IMR-90 (cell line): ENCODE measurements around the gene CDH3. TPM values are rescaled to one million over a fixed set of nuclear protein-coding genes. Genes with fewer than 3 reads are reported as not detected.

Experiments
- ATAC-seq: fragments of 200-7000 bp; cut with Tn5 transposase; 2 replicates; pipeline ENCODE4 v1.9.1; 2020; ENCODE audit warnings: low read depth, mild to moderate bottlenecking, moderate library complexity
- BruUV-seq: library from RNA; stranded (reverse); fragments of 400-500 nt; replicated peaks from 2 replicates; lab custom pipeline; 2021; lab: Mats Ljungman, UMichigan
- CTCF ChIA-PET: fragments of 300-600 bp; formaldehyde crosslinking; extraction: SDS; loops from one replicate; lab custom pipeline; 2021; ENCODE audit warnings: antibody characterized with exemption; lab: Yijun Ruan, JAX
- POLR2A ChIA-PET: fragments of 300-600 bp; sonication (Branson Sonifier 250); formaldehyde crosslinking; loops from one replicate; lab custom pipeline; 2022; ENCODE audit warnings: antibody characterized with exemption; ENCODE audit not compliant: unreplicated experiment; lab: Charles Lee
- DNase-seq: peaks from one replicate; pipeline ENCODE4 v3.0.0; 2013
- H2AFZ ChIP-seq: replicated peaks from 2 replicates; pipeline ENCODE3; 2013; ENCODE audit warnings: low read length, mild to moderate bottlenecking; ENCODE audit not compliant: poor library complexity
- H2AK5ac ChIP-seq: 2 replicates; pipeline ENCODE4 v1.6.1; 2013; ENCODE audit warnings: low read depth, low read length, inconsistent platforms
- H2AK9ac ChIP-seq: replicated peaks from 2 replicates; pipeline ENCODE3; 2013; ENCODE audit warnings: mild to moderate bottlenecking, low read depth, low read length, moderate library complexity; ENCODE audit not compliant: poor library complexity
- H2BK120ac ChIP-seq: 2 replicates; pipeline ENCODE4 v1.6.1; 2013; ENCODE audit warnings: low read depth, low read length, inconsistent platforms
- H2BK15ac ChIP-seq: 3 replicates; pipeline ENCODE4 v1.6.1; 2013; ENCODE audit warnings: low read depth, low read length, inconsistent platforms
- H2BK20ac ChIP-seq: 2 replicates; pipeline ENCODE4 v1.6.1; 2013; ENCODE audit warnings: low read depth, mild to moderate bottlenecking, inconsistent platforms, low read length, moderate library complexity
- H2BK5ac ChIP-seq: 2 replicates; pipeline ENCODE4 v1.6.1; 2013; ENCODE audit warnings: mild to moderate bottlenecking, low read depth, low read length, inconsistent platforms; ENCODE audit not compliant: poor library complexity, severe bottlenecking
- H3K14ac ChIP-seq: replicated peaks from 2 replicates; pipeline ENCODE4 v1.6.1; 2013; ENCODE audit warnings: low read depth, low read length, inconsistent platforms
- H3K18ac ChIP-seq: 2 replicates; pipeline ENCODE4 v1.6.1; 2013; ENCODE audit warnings: low read depth, low read length, control low read depth
- H3K23ac ChIP-seq: 2 replicates; pipeline ENCODE4 v1.6.1; 2013; ENCODE audit warnings: low read depth, low read length, inconsistent platforms
- H3K27ac ChIP-seq: 2 replicates; pipeline ENCODE4 v1.5.1; 2013; ENCODE audit warnings: mild to moderate bottlenecking, control low read depth, low read length; ENCODE audit not compliant: insufficient read depth
- H3K27me3 ChIP-seq: 2 replicates; pipeline ENCODE4 v1.6.1; 2013; ENCODE audit warnings: low read length; ENCODE audit not compliant: control insufficient read depth, insufficient read depth
- H3K36me3 ChIP-seq: 2 replicates; pipeline ENCODE4 v1.6.1; 2013; ENCODE audit warnings: low read length, mixed read lengths; ENCODE audit not compliant: control insufficient read depth, insufficient read depth
- H3K4ac ChIP-seq: 2 replicates; pipeline ENCODE4 v1.6.1; 2013; ENCODE audit warnings: low read depth, low read length, inconsistent platforms
- H3K4me1 ChIP-seq: 2 replicates; pipeline ENCODE4 v1.6.1; 2013; ENCODE audit warnings: low read length, mixed read lengths; ENCODE audit not compliant: control insufficient read depth, insufficient read depth
- H3K4me2 ChIP-seq: 2 replicates; pipeline ENCODE4 v1.6.1; 2013; ENCODE audit warnings: low read depth, mild to moderate bottlenecking, control low read depth, low read length, moderate library complexity
- H3K4me3 ChIP-seq: 2 replicates; pipeline ENCODE4 v1.5.1; 2013; ENCODE audit warnings: low read depth, mild to moderate bottlenecking, control low read depth, low read length, moderate library complexity; ENCODE audit not compliant: insufficient read depth
- H3K56ac ChIP-seq: 2 replicates; pipeline ENCODE4 v1.6.1; 2013; ENCODE audit warnings: low read length, inconsistent platforms; ENCODE audit not compliant: insufficient read depth; ENCODE audit errors: extremely low read depth
- H3K79me1 ChIP-seq, 2 experiments: 2 replicates each; pipeline ENCODE4 v1.6.1; 2013; ENCODE audit warnings: low read length in 2 of 2, inconsistent platforms in 1 of 2, low read depth in 1 of 2
- H3K9ac ChIP-seq: 2 replicates; pipeline ENCODE4 v1.6.1; 2013; ENCODE audit warnings: low read depth, low read length, control low read depth
- H3K9me1 ChIP-seq: 2 replicates; pipeline ENCODE4 v1.6.1; 2013; ENCODE audit warnings: low read length, inconsistent platforms; ENCODE audit not compliant: insufficient read depth
- H3K9me3 ChIP-seq: 2 replicates; pipeline ENCODE4 v1.6.1; 2013; ENCODE audit warnings: low read length; ENCODE audit not compliant: control insufficient read depth, insufficient read depth
- H4K20me1 ChIP-seq: 2 replicates; pipeline ENCODE4 v1.6.1; 2013; ENCODE audit warnings: low read length, inconsistent platforms; ENCODE audit not compliant: insufficient read depth
- H4K5ac ChIP-seq: 2 replicates; pipeline ENCODE4 v1.6.1; 2013; ENCODE audit warnings: mild to moderate bottlenecking, low read depth, low read length, control low read depth
- H4K8ac ChIP-seq, 2 experiments: 2 replicates each; pipeline ENCODE4 v1.6.1; 2013; ENCODE audit warnings: low read depth in 2 of 2, low read length in 2 of 2, control low read depth in 1 of 2, inconsistent platforms in 1 of 2
- H4K91ac ChIP-seq: 2 replicates; pipeline ENCODE4 v1.6.1; 2013; ENCODE audit warnings: low read depth, low read length, inconsistent platforms; ENCODE audit not compliant: insufficient read depth
- BHLHE40 ChIP-seq: fragments of 150-350 bp; IDR thresholded peaks from 2 replicates; pipeline ENCODE4 v1.6.1; 2016; ENCODE audit warnings: mild to moderate bottlenecking, low read depth, low read length
- CEBPB ChIP-seq: IDR thresholded peaks from 2 replicates; pipeline ENCODE4 v1.6.1; 2012; ENCODE audit warnings: low read depth, low read length, improper control_type of control experiment
- CHD1 ChIP-seq: IDR thresholded peaks from 2 replicates; pipeline ENCODE4 v1.6.1; 2012; ENCODE audit warnings: low read depth, low read length, improper control_type of control experiment
- CTCF ChIP-seq: conservative IDR thresholded peaks from 2 replicates; pipeline ENCODE4 v1.5.1; 2012; ENCODE audit warnings: mild to moderate bottlenecking, low read depth, low read length, improper control_type of control experiment
- ELK1 ChIP-seq: fragments of 150-350 bp; IDR thresholded peaks from 2 replicates; pipeline ENCODE4 v1.6.1; 2016; ENCODE audit warnings: low read depth, mild to moderate bottlenecking, low read length, moderate library complexity, borderline replicate concordance
- FOS ChIP-seq: fragments of 150-350 bp; IDR thresholded peaks from 2 replicates; pipeline ENCODE4 v1.6.1; 2016; ENCODE audit warnings: low read depth, low read length
- MAFK ChIP-seq: IDR thresholded peaks from 2 replicates; pipeline ENCODE4 v1.6.1; 2012; ENCODE audit warnings: low read depth, low read length, improper control_type of control experiment
- MAZ ChIP-seq: IDR thresholded peaks from 2 replicates; pipeline ENCODE4 v1.6.1; 2012; ENCODE audit warnings: low read depth, mild to moderate bottlenecking, low read length, improper control_type of control experiment, moderate library complexity, borderline replicate concordance
- MXI1 ChIP-seq: IDR thresholded peaks from 2 replicates; pipeline ENCODE4 v1.6.1; 2012; ENCODE audit warnings: low read depth, mild to moderate bottlenecking, low read length, moderate library complexity, borderline replicate concordance
- NFE2L2 ChIP-seq: fragments of 150-350 bp; IDR thresholded peaks from 2 replicates; pipeline ENCODE4 v1.6.1; 2016; ENCODE audit warnings: low read depth, mild to moderate bottlenecking, low read length
- POLR2A ChIP-seq: IDR thresholded peaks from 2 replicates; pipeline ENCODE4 v1.6.1; 2012; ENCODE audit warnings: mild to moderate bottlenecking, low read depth, low read length
- RAD21 ChIP-seq: IDR thresholded peaks from 2 replicates; pipeline ENCODE4 v1.6.1; 2012; ENCODE audit warnings: low read length, improper control_type of control experiment
- RCOR1 ChIP-seq: IDR thresholded peaks from 2 replicates; pipeline ENCODE4 v1.6.1; 2012; ENCODE audit warnings: mild to moderate bottlenecking, low read length, improper control_type of control experiment; ENCODE audit not compliant: insufficient replicate concordance
- RFX5 ChIP-seq: IDR thresholded peaks from 2 replicates; pipeline ENCODE4 v1.8.0; 2012; ENCODE audit warnings: low read depth, mild to moderate bottlenecking, low read length, moderate library complexity
- SMC3 ChIP-seq: fragments of 150-350 bp; IDR thresholded peaks from 2 replicates; pipeline ENCODE4 v1.6.1; 2016; ENCODE audit warnings: low read depth, mild to moderate bottlenecking, antibody characterized with exemption, low read length, moderate library complexity
- WGBS, 2 experiments: methylation state at CpG; one replicate each; pipeline versions ENCODE4 v1.1.5 to v1.1.7; 2013; ENCODE audit warnings: missing lambda C conversion rate in 2 of 2; ENCODE audit not compliant: insufficient read length in 1 of 2; ENCODE audit errors: extremely low coverage in 2 of 2; 5-methylcytosine and 5-hydroxymethylcytosine counted together
- dilution Hi-C: fragments of 300-500 bp; cut with HindIII; formaldehyde crosslinking; loops from one replicate; pipeline ENCODE4 v1.14.3; 2018; ENCODE audit warnings: low sequenced_read_pairs; ENCODE audit not compliant: unreplicated experiment
- in situ Hi-C: fragments of 300-500 bp; cut with MboI; formaldehyde crosslinking; loops from 3 replicates; pipeline ENCODE4 v1.14.3; 2019; ENCODE audit warnings: low sequenced_read_pairs, inconsistent platforms, mixed read lengths
- intact Hi-C: fragments of 100-400 bp; cut with micrococcal nuclease; formaldehyde crosslinking; loops from 2 replicates; pipeline ENCODE4 v1.10.0; 2022
- polyA plus RNA-seq, 3 experiments: library from polyadenylated mRNA; depleted of rRNA; stranded (reverse); fragments of >200 nt; gene quantifications; 2 replicates each; pipeline ENCODE4 v1.2.3, GENCODE V29; 2012; ENCODE audit warnings: low replicate concordance in 1 of 3
- total RNA-seq: library from RNA; depleted of rRNA; stranded (reverse); fragments of >200 nt; gene quantifications from 2 replicates; pipeline ENCODE4 v1.2.3, GENCODE V29; 2012
- TF ChIP-seq, protein P1 (sequence below): fragments of 150-350 bp; IDR thresholded peaks from 2 replicates; pipeline ENCODE4 v1.6.1; 2017; ENCODE audit warnings: mild to moderate bottlenecking, antibody characterized with exemption, low read length, low read depth

Gene CDH3
- total and polyA plus RNA-seq, 2 of the 4 experiments (the other 2 are of a cell fraction), result not detected

GRCh38 chr16:68713361-68713760, 68.3 kb downstream of the CDH3 start:
- POLR2A ChIA-PET, result no interaction called here
- no peaks in the 10 kb centered on the region for H3K9me1 ChIP-seq
- no peak overlapping the region for H4K91ac ChIP-seq
- BruUV-seq, result no TSS peak
- dilution Hi-C loops, result no loop called here
- TF ChIP-seq CEBPB (no peak), BHLHE40 (no peak), CTCF (no peak), SMC3 (no peak), MAFK (no peak), RFX5 (no peak), RCOR1 (no peak), ELK1 (no peak), FOS (no peak), POLR2A (no peak), RAD21 (no peak), CHD1 (no peak), MAZ (no peak), NFE2L2 (no peak), MXI1 (no peak)
- TF ChIP-seq, protein P1, sequence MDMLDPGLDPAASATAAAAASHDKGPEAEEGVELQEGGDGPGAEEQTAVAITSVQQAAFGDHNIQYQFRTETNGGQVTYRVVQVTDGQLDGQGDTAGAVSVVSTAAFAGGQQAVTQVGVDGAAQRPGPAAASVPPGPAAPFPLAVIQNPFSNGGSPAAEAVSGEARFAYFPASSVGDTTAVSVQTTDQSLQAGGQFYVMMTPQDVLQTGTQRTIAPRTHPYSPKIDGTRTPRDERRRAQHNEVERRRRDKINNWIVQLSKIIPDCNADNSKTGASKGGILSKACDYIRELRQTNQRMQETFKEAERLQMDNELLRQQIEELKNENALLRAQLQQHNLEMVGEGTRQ, result no peak
- no peak for DNase-seq
- CTCF ChIA-PET, result no interaction called here
- no peak overlapping the region for H2BK20ac ChIP-seq
- ATAC-seq, result no peak
- no peaks in the 10 kb centered on the region for H4K20me1 ChIP-seq
- H2BK15ac ChIP-seq, result no peak overlapping the region
- no peaks in the 10 kb centered on the region for H3K79me1 ChIP-seq
- H3K56ac ChIP-seq, result no peak overlapping the region
- H2AFZ ChIP-seq, result no peak overlapping the region
- no peak overlapping the region for H3K9ac ChIP-seq
- no peaks in the 10 kb centered on the region; the same call in 1 of the 2 replicates for H3K9me3 ChIP-seq
- H3K27ac ChIP-seq, result no peak overlapping the region
- in situ Hi-C loops, result no loop called here
- H4K5ac ChIP-seq, result no peak overlapping the region
- H3K4me3 ChIP-seq, result no peak overlapping the region
- H3K4me2 ChIP-seq, result no peak overlapping the region
- no peaks in the 10 kb centered on the region for H3K4me1 ChIP-seq
- H3K18ac ChIP-seq, result no peak overlapping the region
- no peak overlapping the region for H3K4ac ChIP-seq
- no peak overlapping the region for H2AK9ac ChIP-seq
- H3K27me3 ChIP-seq, result peaks cover 18% of the 10 kb centered on the region
- no peak overlapping the region for H2AK5ac ChIP-seq
- no peak overlapping the region for H3K23ac ChIP-seq
- no peak overlapping the region for H3K14ac ChIP-seq
- H2BK120ac ChIP-seq, result no peak overlapping the region
- H3K36me3 ChIP-seq, result no peaks in the 10 kb centered on the region
- no peak overlapping the region for H4K8ac ChIP-seq
- 14% methylated on average over 4 of the region's 6 CpGs; no CpG with 5 or more reads in 1 of the 2 experiments for WGBS, 2 experiments
- no peak overlapping the region for H2BK5ac ChIP-seq
- intact Hi-C loops, result no loop called here
